ENCODE data around the gene CHN2.

The CHN2 gene

GRCh38 chr7:29228289-29229011, 33.9 kb downstream of the CHN2 start:
- no peak for DNase-seq (ENCODE audit: low read depth in 2 of 2)

- DNase-seq (ENCODE audit: low read depth in 2 of 2), result no peak
Measured at GRCh38 chr7:29229066-29229465, 34.5 kb downstream of the CHN2 start.

GRCh38 chr7:29229946-29230345, 35.4 kb downstream of the CHN2 start:
- no peak for DNase-seq (ENCODE audit: low read depth in 2 of 2)

GRCh38 chr7:29230871-29231345, 36.3 kb downstream of the CHN2 start:
- DNase-seq (ENCODE audit: low read depth in 2 of 2), result no peak

GRCh38 chr7:29231671-29232232, 37.2 kb downstream of the CHN2 start:
- DNase-seq (ENCODE audit: low read depth in 2 of 2), result no peak

GRCh38 chr7:29234438-29234837, 39.9 kb downstream of the CHN2 start:
- no peak for DNase-seq (ENCODE audit: low read depth in 2 of 2)

- DNase-seq (ENCODE audit: low read depth in 2 of 2), result no peak
Measured at GRCh38 chr7:29236071-29236580, 41.6 kb downstream of the CHN2 start.

- DNase-seq (ENCODE audit: low read depth in 2 of 2), result no peak
Measured at GRCh38 chr7:29236649-29237048, 42.1 kb downstream of the CHN2 start.

- no peak for DNase-seq (ENCODE audit: low read depth in 2 of 2)
Measured at GRCh38 chr7:29237489-29237888, 42.9 kb downstream of the CHN2 start.

GRCh38 chr7:29239638-29240037, 45.1 kb downstream of the CHN2 start:
- no peak for DNase-seq (ENCODE audit: low read depth in 2 of 2)

- DNase-seq (ENCODE audit: low read depth in 2 of 2), result no peak
Measured at GRCh38 chr7:29242265-29242664, 47.7 kb downstream of the CHN2 start.

- DNase-seq (ENCODE audit: low read depth in 2 of 2), result peak in 1 of 2 donors; percentile 50
Measured at GRCh38 chr7:29243910-29244655, 49.5 kb downstream of the CHN2 start.

GRCh38 chr7:29247224-29247962, 52.8 kb downstream of the CHN2 start:
- DNase-seq (ENCODE audit: low read depth in 2 of 2), result no peak

- DNase-seq (ENCODE audit: low read depth in 2 of 2), result no peak
Measured at GRCh38 chr7:29247963-29248236, 53.3 kb downstream of the CHN2 start.

- DNase-seq (ENCODE audit: low read depth in 2 of 2), result no peak
Measured at GRCh38 chr7:29248713-29249382, 54.3 kb downstream of the CHN2 start.

- DNase-seq (ENCODE audit: low read depth in 2 of 2), result no peak
Measured at GRCh38 chr7:29249383-29249750, 54.8 kb downstream of the CHN2 start.

- DNase-seq (ENCODE audit: low read depth in 2 of 2), result no peak
Measured at GRCh38 chr7:29249860-29250259, 55.3 kb downstream of the CHN2 start.

GRCh38 chr7:29253225-29253624, 58.6 kb downstream of the CHN2 start:
- DNase-seq (ENCODE audit: low read depth in 2 of 2), result no peak

- no peak for DNase-seq (ENCODE audit: low read depth in 2 of 2)
Measured at GRCh38 chr7:29254591-29254990, 60.0 kb downstream of the CHN2 start.

- no peak for DNase-seq (ENCODE audit: low read depth in 2 of 2)
Measured at GRCh38 chr7:29255199-29255878, 60.8 kb downstream of the CHN2 start.
